ENCODE data around the gene PTK6. TPM values are rescaled to one million over a fixed set of nuclear protein-coding genes. Genes with fewer than 3 reads are reported as not detected.
A peak's percentile ranks its signal among the peaks of the same experiment; 100 is the strongest.
"Not testable (repeated sequence)": the region's sequence is repeated elsewhere in the genome, so short reads cannot be mapped to it uniquely, and the experiment has no call there.

Gene PTK6
- total RNA-seq, 1 donor from 2014 or later: 0.13 TPM

DNA sequence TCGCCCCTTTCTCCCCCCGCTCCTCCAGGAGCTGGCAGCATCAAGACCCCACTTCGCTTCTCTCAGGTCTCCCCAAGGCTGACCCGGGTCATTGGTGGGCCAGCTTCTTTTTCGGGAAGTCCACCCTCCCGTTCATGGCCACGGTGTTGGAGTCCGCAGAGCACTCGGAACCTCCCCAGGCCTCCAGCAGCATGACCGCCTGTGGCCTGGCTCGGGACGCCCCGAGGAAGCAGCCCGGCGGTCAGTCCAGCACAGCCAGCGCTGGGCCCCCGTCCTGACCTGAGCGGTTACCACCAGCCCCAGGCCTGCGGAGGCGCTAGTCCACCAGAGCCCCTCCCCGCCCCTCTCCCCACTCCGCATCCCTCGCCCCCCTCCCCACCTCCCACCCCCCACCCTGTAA lies 15.6 kb downstream of the PTK6 start:
- intact Hi-C loops (cut with DNase I): no loop called here
- peak; percentile 69 for DNase-seq (ENCODE audit: low spot score)
- no peak for ATAC-seq

- peak; percentile 93 for DNase-seq (ENCODE audit: low spot score)
- intact Hi-C loops (cut with DNase I): no loop called here
These were observed 16.1 kb downstream of the PTK6 start for GRCh38 chr20:63520934-63521601.

GRCh38 chr20:63520504-63520933 lies 16.7 kb downstream of the PTK6 start, which contains the start of gene PPDPF:
PPDPF (plus strand) TSS chr20:63520765; CDS start chr20:63521309, 544 bp downstream.
- peak; percentile 82 for ATAC-seq
- peak; percentile 90 for DNase-seq (ENCODE audit: low spot score)
- intact Hi-C loops (cut with DNase I): no loop called here

More at GRCh38 chr20:63520934-63521601, 16.1 kb downstream of the PTK6 start:
- ATAC-seq: peak; percentile 81

- peak; percentile 58 for ATAC-seq
- intact Hi-C loops (cut with DNase I): no loop called here
- DNase-seq (ENCODE audit: low spot score): peak; percentile 88
These were observed 17.3 kb downstream of the PTK6 start for GRCh38 chr20:63519668-63520503.

DNA sequence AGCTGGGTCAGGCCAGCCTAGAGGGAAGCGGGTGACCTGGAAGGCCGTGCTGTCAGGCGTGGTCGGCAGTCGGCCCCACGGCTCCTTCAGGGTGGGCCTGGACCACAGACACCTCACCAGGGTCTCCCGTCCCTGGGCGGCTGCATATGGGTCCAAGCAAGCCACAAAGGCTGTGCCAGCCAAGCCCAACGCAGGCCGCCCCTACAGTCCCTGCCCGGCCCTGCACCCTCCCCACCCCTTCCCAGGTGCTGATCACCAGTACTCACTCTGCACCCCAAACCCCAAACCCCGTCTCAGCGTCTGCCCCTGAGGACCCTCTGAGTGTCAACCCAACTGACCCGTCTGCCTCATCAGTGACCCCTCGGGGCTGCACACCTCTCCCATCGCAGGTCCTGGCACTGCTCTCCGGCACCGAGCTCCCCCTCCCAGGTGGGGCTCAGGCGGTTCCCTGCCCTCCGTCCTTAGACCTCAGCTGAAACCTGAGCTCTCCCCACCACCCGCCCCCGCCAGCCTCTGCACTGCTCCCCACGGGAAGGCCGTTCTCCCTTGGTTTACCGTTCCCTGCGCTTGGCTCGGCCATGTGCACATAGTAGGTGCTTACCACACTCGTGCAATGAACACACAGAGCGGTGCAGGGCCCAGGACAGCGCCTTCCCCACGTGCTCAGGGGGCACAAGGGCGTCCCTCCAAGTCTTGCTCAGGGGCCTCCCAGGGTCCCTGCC lies 18.1 kb downstream of the PTK6 start:
- intact Hi-C loops (cut with DNase I): no loop called here
- ATAC-seq: no peak
- peak; percentile 66 for DNase-seq (ENCODE audit: low spot score)

GRCh38 chr20:63518351-63518861 lies 18.8 kb downstream of the PTK6 start:
- DNase-seq (ENCODE audit: low spot score): peak; percentile 57
- intact Hi-C loops (cut with DNase I): no loop called here
- ATAC-seq: no peak

- DNase-seq (ENCODE audit: low spot score): peak; percentile 60
- ATAC-seq: no peak
- intact Hi-C loops (cut with DNase I): no loop called here
These were observed 19.5 kb downstream of the PTK6 start for GRCh38 chr20:63517376-63518309.

- DNase-seq (ENCODE audit: low spot score); intact Hi-C loops (cut with DNase I); ATAC-seq: not testable (repeated sequence)
These were observed 22.7 kb downstream of the PTK6 start for GRCh38 chr20:63514520-63514919.

DNA sequence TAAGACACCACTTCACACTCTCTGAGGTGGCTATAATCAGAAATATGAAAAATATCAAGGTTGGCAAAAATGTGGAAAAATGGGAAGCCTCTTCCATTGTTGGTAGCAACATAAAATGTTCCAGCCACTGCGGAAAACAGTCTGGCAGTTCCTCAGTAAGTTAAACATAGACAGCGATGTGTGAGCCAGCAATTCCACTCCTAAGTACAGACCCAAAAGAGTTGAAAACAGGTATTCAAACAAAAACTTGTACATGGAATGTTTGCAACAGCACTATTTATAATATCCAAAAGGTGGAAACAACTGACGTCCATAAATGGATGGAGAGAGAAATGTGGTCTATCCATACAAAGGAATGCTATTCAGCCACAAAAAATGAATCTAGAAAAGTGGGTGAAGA lies 24.0 kb downstream of the PTK6 start:
- intact Hi-C loops (cut with DNase I): no loop called here
- DNase-seq (ENCODE audit: low spot score) (no peak), ATAC-seq (no peak)

- no peak for DNase-seq (ENCODE audit: low spot score)
These were observed 28.1 kb downstream of the PTK6 start for GRCh38 chr20:63509088-63509564.

GRCh38 chr20:63508072-63508768 lies 29.0 kb downstream of the PTK6 start:
- no peak for ATAC-seq
- intact Hi-C loops (cut with DNase I): no loop called here
- no peak for DNase-seq (ENCODE audit: low spot score)

More at GRCh38 chr20:63509088-63509564, 28.1 kb downstream of the PTK6 start:
- no peak for ATAC-seq
- intact Hi-C loops (cut with DNase I): no loop called here

GRCh38 chr20:63507083-63507743 lies 30.0 kb downstream of the PTK6 start:
- DNase-seq (ENCODE audit: low spot score) (no peak), ATAC-seq (no peak)
- intact Hi-C loops (cut with DNase I): no loop called here

DNA sequence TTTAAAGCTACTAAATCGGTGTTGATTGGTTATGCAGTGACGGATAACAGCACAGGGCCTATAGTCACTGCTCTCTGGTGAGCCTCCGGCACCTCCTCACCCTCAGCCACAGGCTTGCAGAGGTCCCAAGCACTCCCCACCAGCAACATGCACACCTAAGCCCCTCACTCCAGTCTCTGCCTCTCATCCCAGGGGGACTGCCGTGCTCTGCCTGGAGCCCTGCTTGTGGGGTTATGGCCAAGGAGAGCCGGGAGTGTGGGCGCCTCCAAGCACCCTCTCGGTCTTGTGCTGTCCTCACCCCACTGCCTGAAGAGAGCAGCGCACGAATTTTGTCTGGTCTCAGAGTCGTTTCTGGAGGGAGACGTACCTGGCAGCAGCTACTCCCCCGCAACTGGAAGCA lies 31.5 kb downstream of the PTK6 start:
- DNase-seq (ENCODE audit: low spot score) (peak; percentile 47), ATAC-seq (no peak)
- intact Hi-C loops (cut with DNase I): no loop called here

GRCh38 chr20:63505281-63505680 lies 31.9 kb downstream of the PTK6 start:
- DNase-seq (ENCODE audit: low spot score) (no peak), ATAC-seq (no peak)
- intact Hi-C loops (cut with DNase I): no loop called here

DNA sequence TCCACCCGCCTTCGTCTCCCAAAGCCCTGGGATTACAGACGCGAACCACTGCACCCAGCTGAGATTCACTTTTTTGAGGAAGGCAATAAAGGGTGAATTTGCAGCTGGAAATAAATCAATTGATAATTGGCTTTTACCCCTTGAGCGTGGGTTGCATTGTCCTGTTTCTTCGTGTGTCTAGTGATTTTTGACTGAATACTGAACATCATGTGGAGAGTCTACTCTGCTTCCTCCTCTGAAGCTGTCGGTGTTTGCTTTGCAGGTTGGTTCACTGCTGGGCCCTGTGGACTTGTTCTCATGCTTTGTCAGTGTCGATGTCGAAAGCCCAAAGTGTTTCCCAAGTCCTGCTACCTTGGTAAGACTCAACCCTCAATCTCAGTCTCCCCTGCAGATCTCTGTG lies 32.5 kb downstream of the PTK6 start:
- no peak for ATAC-seq
- intact Hi-C loops (cut with DNase I): no loop called here
- DNase-seq (ENCODE audit: low spot score): no peak

GRCh38 chr20:63503524-63503923 lies 33.7 kb downstream of the PTK6 start:
- intact Hi-C loops (cut with DNase I): no loop called here
- DNase-seq (ENCODE audit: low spot score): no peak
- no peak for ATAC-seq

DNA sequence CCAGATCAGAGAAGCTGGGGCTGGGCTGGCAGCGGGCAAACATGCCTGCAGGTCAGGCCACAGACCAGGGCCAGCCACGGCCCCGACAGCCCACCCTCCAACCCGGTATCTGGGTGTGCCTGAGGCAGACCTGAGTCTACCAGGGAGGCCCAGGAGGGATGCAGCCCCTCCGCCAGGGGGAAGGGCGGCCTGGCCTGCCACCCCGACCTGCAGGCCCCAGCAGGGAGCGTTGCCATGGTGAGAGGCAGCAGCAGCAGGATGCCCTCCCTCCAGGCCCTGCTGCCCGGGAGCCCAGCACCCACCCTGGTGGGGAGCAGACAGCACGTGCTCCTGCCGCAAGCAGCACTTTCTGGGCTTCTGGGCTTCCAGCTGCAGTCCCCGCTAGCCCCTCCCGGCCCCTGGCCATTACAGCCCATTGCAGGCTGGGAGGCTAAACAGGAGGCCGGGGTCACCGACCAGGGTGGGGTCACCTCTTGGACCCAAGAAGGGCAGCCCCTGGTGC lies 34.5 kb downstream of the PTK6 start:
- ATAC-seq: no peak
- no peak for DNase-seq (ENCODE audit: low spot score)
- intact Hi-C loops (cut with DNase I): no loop called here
